COLO668 (cell line): Measurements from ENCODE around the gene MRC1.

Experiments
- DNase-seq: peaks from one replicate; lab custom pipeline; 2025; ENCODE audit not compliant: unreplicated experiment; lab: John Stamatoyannopoulos, UW

The MRC1 gene

DNA sequence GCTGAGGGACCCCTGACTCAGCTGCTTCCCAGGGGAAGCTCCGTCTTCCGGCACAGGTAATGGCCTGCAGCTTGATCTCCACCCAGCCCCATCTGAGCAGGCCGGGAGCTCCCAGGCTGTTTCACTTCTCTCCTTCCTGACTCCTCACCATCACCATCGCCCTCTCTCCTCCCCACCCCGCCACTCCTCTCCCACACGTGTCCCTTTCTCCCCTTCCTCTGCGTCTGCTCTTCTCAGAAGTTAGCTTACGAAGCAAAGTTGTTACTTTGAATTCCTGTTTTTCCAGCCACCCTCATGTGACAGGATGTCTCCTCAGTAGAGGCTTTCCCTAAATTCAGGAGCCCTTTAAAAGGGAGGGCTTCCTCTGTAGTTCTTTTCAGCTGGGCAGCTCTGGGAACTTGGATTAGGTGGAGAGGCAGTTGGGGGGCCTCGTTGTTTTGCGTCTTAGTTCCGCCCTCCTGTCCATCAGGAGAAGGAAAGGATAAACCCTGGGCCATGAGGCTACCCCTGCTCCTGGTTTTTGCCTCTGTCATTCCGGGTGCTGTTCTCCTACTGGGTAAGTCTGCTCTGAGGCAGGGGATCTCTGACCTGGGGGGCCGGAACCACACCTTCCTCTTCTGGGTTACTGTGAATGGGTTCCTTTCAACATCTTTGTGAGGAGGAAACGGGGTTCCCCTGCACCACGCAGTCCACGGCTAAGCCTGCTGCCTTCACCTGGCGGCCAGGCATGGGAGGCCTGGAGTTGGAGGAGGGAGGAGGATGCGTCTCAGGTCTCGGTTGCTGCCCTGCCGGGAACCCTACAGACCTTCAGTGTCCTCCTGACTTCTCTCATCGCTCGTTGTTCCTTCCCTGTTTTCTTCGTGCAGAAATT, at the start of gene MRC1:
TSS of gene MRC1 (plus strand) at position 378 of the 871 bp plus-strand sequence. CDS start at position 496, 118 bp downstream.
- no peak for DNase-seq

- no peak for DNase-seq
Observed at GRCh38 chr10:17764142-17764541, 45.0 kb upstream of the MRC1 start.

DNA sequence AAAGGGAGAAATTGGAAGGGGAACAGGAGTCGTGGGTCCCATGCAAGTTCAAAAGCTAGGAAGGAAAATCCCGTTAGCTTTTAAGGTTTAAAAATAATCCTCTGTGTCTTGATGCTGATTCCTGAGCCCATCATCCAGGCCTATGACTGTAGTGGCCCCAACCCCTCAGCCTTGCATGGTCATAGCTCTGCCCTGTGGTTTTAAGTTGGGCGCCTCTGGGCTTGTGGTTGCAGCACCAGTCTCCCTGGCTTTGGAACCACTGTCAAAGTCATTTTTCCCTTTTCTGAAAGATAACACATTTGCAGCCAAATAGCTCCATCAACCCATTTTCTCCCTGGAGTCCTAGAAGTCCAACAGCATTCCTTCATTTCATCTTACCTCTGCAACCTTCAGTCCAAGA, 43.5 kb upstream of the MRC1 start:
- no peak for DNase-seq

DNA sequence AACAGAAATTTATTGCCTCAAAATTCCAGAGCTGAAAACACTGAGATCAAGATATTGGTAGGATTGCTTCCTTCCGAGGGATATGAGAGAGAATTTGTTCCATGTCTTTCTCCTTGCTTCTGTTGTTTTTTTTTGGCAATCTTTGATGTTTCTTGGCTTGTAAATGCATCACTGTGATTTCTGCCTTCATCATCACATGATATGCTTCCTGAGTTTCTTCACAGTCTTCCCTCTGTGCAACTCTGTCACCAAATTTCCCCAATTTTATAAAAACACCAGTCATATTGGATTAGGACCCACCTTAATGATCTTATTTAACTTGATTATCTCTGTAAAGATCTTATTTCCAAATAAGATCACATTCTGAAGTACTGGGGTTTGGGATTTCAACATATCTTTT, 42.4 kb upstream of the MRC1 start:
- no peak for DNase-seq

DNA sequence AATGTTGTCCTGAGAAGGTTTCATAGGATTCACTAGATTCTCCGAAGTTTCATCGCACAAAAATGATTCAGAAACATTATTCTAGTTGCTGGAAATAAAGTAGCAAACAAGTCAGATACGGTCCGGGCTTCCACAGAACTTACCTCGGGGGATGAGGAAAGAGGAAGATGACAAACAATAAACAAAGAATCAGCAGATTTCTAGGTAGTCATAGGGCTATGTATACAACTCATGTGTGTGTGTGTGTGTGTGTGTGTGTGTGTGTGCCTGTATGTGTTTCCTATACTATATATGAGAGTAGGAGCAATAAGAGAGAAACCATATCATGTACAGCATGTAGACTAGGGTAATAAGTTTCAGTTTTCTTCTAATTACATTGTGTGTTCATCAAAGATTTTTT, 40.7 kb upstream of the MRC1 start:
- DNase-seq, result no peak

DNA sequence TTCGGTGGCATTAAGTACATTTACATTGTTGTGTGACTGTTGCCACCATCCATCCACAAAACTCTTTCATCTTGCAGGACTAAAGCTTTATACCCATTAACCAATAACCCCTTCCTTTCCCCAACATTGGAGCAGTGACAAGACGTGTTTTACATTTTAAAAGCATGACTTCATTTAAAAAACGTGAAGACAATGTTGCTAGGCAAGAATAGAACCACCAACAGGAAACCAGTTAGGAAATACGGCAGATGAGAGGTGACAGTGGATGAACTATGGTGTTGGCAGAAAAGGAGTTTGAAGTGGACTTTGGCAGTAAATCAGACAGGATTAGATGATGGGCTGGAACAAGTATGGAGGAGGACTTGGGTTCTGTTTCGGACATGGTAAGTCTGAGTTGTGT, 40.2 kb upstream of the MRC1 start:
- DNase-seq, result no peak

DNA sequence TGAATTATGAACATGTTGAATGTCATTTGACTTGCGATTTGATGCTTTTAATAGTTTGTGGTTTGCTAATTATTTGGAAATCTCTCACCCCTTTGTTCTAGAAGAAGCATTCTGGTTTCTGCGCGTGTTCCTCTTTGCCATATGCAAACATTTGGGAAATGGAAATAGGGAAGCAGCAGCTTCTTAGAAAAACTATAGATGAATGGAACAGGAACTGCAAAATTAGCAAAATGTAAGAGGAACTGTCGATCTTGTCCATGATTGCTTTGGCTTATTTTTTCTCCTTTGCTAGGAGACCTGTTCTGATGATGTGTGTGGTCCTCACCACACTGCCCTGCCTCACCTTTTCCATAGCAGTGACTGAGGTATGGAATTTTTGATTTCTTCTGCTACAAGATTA, 38.1 kb upstream of the MRC1 start:
- no peak for DNase-seq

GRCh38 chr10:17779784-17780183, 29.4 kb upstream of the MRC1 start:
- no peak for DNase-seq

GRCh38 chr10:17780727-17781126, 28.4 kb upstream of the MRC1 start:
- DNase-seq, result no peak

- DNase-seq, result no peak
Observed at GRCh38 chr10:17781856-17782255, 27.3 kb upstream of the MRC1 start.

- DNase-seq, result no peak
Observed at GRCh38 chr10:17782921-17783665, 26.1 kb upstream of the MRC1 start.

- DNase-seq, result no peak
Observed at GRCh38 chr10:17783751-17784150, 25.4 kb upstream of the MRC1 start.

DNA sequence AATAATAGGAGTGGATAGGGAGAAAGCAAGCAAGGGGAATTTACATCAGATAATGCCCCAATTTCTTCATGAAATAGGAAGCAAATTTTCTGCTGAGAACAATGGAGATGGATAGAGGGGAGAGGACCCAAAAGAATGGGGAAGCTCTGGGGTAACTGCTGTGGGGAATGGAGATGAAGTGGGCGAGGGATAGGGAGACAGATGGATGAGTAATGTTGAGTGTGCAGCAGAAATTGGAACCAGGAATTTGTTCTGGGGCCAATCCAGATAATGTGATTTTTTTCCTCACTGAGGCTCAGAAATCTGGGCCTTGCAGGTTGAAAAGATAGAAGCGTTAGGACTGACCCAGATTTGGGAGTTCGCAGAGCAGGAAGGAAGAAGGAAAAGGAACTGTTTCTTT, 24.5 kb upstream of the MRC1 start:
- no peak for DNase-seq

DNA sequence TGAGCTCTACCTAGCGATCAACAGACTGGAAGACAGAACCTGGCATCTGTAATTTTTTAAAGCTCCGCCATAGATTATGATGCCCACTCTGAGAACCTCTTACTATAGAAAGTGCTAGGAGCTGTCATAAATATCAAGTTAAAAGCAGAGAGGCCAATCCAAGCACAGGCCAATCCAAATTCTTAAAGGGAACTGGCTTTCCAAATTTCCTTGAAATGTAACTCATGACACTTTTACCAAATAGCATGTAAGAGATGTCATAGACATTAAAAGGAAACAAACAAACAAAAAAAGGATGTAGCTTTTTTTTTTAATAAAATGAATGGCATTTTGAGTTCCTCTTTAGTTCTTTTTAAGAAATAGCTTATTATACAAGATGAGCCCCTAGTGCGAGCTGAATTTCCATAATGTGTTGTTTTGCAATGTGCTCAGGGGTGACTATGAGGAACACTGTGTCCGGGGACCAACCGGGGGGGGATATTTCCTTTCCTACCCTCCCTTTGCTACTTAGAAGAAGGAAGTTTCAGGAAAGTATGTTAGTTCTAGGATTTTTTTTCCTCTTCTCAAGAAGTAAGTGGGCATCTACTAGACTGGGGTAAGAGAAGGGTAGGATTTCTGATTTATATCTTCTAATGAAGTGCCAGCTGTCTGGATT, 23.7 kb upstream of the MRC1 start:
- no peak for DNase-seq

GRCh38 chr10:17787087-17787961, 21.8 kb upstream of the MRC1 start:
- no peak for DNase-seq

GRCh38 chr10:17788646-17789045, 20.5 kb upstream of the MRC1 start:
- DNase-seq, result no peak

DNA sequence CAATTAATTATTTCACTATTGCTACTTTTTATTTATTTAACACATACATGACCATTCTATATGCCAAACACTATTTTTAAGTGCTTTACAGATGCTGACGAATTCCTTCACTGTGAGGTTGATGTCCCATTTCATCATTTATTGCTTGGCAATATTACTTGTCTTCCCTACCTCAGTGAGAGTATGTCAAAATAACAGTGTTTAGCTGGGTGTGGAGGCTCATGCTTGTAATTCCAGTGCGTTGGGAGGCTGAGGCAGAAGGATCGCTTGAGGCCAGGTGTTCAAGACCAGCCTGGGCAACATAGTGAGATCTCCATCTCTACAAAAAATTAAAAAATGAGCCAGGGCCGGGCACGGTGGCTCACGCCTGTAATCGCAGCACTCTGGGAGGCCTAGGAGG, 19.8 kb upstream of the MRC1 start:
- DNase-seq, result no peak

GRCh38 chr10:17790651-17791050, 18.5 kb upstream of the MRC1 start:
- DNase-seq, result no peak

GRCh38 chr10:17792991-17793390, 16.2 kb upstream of the MRC1 start:
- no peak for DNase-seq

- no peak for DNase-seq
Observed at GRCh38 chr10:17793823-17794644, 15.1 kb upstream of the MRC1 start.
